ENCODE measurements around the gene ANO2.

- no peak for TF ChIP-seq POLR2AphosphoS5 (IDR thresholded peaks at IDR 0.05; ENCODE audit: low read depth, low read length)
- no peak for TF ChIP-seq TAF1 (IDR thresholded peaks at IDR 0.05; ENCODE audit: borderline replicate concordance, insufficient read depth, low read length)
Observed at GRCh38 chr12:5976711-5977110, 31.7 kb upstream of the ANO2 start.
